Activated CD4-positive, alpha-beta T cell treated with anti-CD3 and anti-CD28 coated beads, Interleukin-2, amount 50 U/mL, for 1 hour (primary cell): ENCODE measurements around the gene MMS22L.
"Not testable (repeated sequence)": the region's sequence is repeated elsewhere in the genome, so short reads cannot be mapped to it uniquely, and the experiment has no call there.

Source experiments
- DNase-seq: peaks from one replicate; pipeline ENCODE4 v3.0.0-alpha.2; 2020

The MMS22L gene

GRCh38 chr6:97231911-97232310, 51.1 kb downstream of the MMS22L start:
- DNase-seq: no peak

- DNase-seq: no peak
Observed at GRCh38 chr6:97222903-97223302, 60.1 kb downstream of the MMS22L start.

- DNase-seq: no peak
Observed at GRCh38 chr6:97218912-97219311, 64.1 kb downstream of the MMS22L start.

GRCh38 chr6:97215157-97215769, 67.8 kb downstream of the MMS22L start:
- DNase-seq: no peak

- no peak for DNase-seq
Observed at GRCh38 chr6:97214671-97215070, 68.3 kb downstream of the MMS22L start.

GRCh38 chr6:97207383-97207782, 75.6 kb downstream of the MMS22L start:
- no peak for DNase-seq

GRCh38 chr6:97205966-97206365, 77.0 kb downstream of the MMS22L start:
- no peak for DNase-seq

- DNase-seq: no peak
Observed at GRCh38 chr6:97203343-97203742, 79.7 kb downstream of the MMS22L start.

GRCh38 chr6:97198046-97198565, 84.9 kb downstream of the MMS22L start:
- DNase-seq: no peak

GRCh38 chr6:97195117-97195516, 87.9 kb downstream of the MMS22L start:
- no peak for DNase-seq

GRCh38 chr6:97189767-97190166, 93.2 kb downstream of the MMS22L start:
- DNase-seq: no peak

- DNase-seq: no peak
Observed at GRCh38 chr6:97187951-97188350, 95.1 kb downstream of the MMS22L start.

- peak; percentile 62 for DNase-seq
Observed at GRCh38 chr6:97186416-97186999, 96.5 kb downstream of the MMS22L start.

GRCh38 chr6:97177905-97178304, 105.1 kb downstream of the MMS22L start:
- DNase-seq: no peak

GRCh38 chr6:97176468-97176867, 106.5 kb downstream of the MMS22L start:
- no peak for DNase-seq

GRCh38 chr6:97175806-97176205, 107.2 kb downstream of the MMS22L start:
- DNase-seq: no peak

GRCh38 chr6:97174471-97174870, 108.5 kb downstream of the MMS22L start:
- no peak for DNase-seq

- no peak for DNase-seq
Observed at GRCh38 chr6:97160280-97160679, 122.7 kb downstream of the MMS22L start.

- DNase-seq: not testable (repeated sequence)
Observed at GRCh38 chr6:97155447-97155846, 127.6 kb downstream of the MMS22L start.

- DNase-seq: no peak
Observed at GRCh38 chr6:97154015-97154414, 129.0 kb downstream of the MMS22L start.

GRCh38 chr6:97151601-97152000, 131.4 kb downstream of the MMS22L start:
- DNase-seq: no peak

- DNase-seq: no peak
Observed at GRCh38 chr6:97150932-97151331, 132.1 kb downstream of the MMS22L start.

- DNase-seq: no peak
Observed at GRCh38 chr6:97147421-97147820, 135.6 kb downstream of the MMS22L start.

GRCh38 chr6:97145691-97146090, 137.3 kb downstream of the MMS22L start:
- DNase-seq: no peak

- DNase-seq: no peak
Observed at GRCh38 chr6:97141756-97142155, 141.3 kb downstream of the MMS22L start.
